Measurements from ENCODE around the gene CHMP4B.

The CHMP4B gene

DNA sequence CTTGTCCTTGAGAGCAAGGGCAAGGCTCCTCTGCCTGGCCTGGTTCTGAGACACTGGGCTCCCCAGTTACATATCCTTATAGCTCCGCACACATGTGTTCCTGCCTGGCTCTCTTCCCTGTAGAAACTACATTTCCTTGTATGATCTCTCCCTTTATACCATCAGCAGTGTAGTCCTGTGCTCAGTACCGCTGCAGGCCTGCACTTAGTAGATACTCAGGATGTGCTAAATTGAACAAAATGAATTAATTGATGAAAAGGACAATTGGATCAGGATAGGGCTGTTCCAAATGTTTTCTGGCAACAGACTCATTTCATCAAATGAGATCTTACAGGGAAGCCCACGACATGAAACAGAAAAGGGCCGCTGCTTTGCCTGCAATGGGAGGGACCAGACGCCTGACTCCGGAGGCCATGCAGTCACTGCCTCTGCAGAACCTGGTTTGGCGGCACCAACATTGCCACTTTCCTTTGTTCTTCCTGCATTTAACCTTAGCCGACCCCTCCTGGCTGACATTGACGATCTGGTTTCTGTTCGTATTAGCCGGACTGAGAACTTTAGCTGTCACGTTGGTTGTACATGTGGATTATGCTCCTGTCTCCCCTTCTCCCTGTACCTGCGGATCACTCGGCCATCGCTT lies 53.3 kb downstream of the CHMP4B start:
- no peak for DNase-seq (ENCODE audit: low read depth)

DNA sequence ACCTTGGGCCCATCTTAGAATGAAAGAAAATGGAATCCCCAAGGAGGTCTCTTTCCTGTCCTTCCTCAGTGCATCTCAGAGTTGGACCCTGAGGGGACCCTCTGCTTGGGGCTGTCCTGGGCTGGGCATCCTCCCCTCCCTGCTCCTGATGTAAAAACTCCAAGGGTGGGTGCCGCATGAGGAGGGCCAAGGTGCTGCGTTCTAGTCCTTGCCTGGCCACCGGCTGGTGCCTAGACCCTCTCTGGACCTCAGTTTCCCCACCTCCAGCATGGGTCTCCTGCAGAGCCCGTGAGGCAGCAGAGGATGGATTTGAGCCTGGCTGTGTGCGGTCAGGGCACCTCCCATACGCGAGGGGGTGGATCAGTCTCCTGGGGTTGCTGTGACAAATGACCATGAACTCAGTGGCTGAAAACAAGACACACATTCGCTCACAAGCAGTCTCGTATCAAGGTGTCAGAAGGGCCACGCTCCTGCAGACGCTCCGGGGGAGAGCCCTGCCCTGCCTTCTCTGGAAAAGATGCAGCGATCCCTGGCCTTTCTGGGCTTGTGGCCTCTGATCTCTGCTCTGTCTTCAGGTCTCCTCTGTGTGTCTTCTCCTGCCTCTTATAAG lies 54.7 kb downstream of the CHMP4B start:
- DNase-seq (ENCODE audit: low read depth) = no peak

- DNase-seq (ENCODE audit: low read depth) = no peak
Observed at GRCh38 chr20:33866398-33867100, 55.4 kb downstream of the CHMP4B start.

- no peak for DNase-seq (ENCODE audit: low read depth)
Observed at GRCh38 chr20:33868042-33868441, 56.9 kb downstream of the CHMP4B start.

DNA sequence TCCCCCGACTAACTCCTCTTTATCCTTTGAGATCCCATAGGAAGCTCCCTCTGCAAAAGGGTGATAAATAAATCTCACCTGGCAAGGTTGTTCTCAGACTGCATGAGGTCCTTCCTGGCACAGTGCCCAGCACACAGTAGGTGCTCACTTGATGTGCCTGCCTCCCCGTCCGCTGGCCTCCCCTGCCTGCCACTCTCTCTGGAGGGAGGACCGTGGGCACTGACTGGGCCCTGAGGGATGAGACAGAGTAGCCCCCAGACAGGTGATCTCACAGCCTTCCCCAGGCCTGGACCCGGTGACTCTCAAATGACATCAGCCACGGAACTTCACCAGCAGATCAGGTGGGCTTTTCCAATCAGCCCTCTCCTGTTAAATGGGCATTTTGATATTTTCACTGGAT lies 57.4 kb downstream of the CHMP4B start:
- DNase-seq (ENCODE audit: low read depth) = no peak

GRCh38 chr20:33869283-33869682 lies 58.1 kb downstream of the CHMP4B start:
- no peak for DNase-seq (ENCODE audit: low read depth)

DNA sequence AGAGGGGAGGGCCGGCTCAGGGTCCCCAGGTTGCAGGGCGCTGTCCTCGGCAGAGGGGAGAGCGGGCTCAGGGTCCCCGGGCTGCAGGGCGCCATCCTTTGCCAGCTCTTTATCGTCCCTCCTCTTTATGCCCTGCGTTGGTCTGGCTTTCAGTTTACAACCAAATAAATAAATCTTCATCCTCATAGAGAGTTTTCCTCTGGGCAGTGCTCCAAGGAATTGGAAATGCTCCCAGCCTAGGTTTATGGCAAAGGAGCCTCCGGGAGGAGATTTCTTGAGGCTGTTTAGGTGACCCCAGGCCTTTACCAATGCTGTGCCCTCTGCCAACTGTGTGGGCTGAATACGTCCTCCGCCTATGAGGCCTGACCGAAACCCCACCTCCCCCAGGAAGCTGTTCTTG lies 60.2 kb downstream of the CHMP4B start:
- no peak for DNase-seq (ENCODE audit: low read depth)

- no peak for DNase-seq (ENCODE audit: low read depth)
Observed at GRCh38 chr20:33874129-33874528, 63.0 kb downstream of the CHMP4B start.

DNA sequence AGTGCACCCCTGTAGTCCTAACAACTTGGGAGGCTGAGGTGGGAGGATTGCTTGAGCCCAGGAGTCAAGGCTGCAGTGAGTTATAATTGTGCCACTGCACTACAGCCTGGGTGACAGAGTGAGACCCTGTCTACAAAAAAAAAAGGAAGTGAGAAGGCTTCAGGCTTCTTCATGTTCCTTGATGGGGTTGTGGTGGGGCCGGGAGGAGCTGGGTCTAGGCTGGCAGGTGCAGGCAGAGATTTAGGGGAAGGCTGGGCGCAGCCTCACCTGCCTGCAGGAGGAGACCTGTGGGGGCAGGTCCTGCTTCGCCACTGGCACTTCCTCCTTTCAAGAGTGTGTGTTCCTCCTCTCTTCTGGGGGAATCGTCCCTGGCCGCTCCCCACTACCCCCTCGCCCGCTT lies 63.9 kb downstream of the CHMP4B start:
- DNase-seq (ENCODE audit: low read depth) = no peak

GRCh38 chr20:33875534-33876026 lies 64.4 kb downstream of the CHMP4B start:
- DNase-seq (ENCODE audit: low read depth) = no peak

DNA sequence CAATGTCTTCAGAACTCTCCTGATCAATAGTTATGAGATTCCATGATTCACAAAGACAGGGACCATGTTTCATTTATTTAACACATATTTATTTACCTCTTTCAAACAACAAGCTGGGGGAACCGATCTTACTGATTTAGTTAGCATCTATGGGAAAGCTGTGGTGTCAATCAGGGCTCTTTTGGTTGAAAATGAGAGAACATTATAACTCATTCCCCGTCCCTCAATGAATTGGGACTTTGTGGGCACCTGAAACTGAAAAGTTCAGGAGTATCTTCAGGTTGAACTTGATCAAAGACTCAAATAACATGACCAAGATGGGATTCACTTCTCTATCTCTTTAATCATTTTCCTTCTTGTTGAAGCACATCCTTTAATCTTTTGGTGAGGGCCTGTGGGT lies 67.4 kb downstream of the CHMP4B start:
- DNase-seq (ENCODE audit: low read depth) = no peak

- DNase-seq (ENCODE audit: low read depth) = no peak
Observed at GRCh38 chr20:33880396-33880795, 69.2 kb downstream of the CHMP4B start.

- DNase-seq (ENCODE audit: low read depth) = no peak
Observed at GRCh38 chr20:33881989-33882388, 70.8 kb downstream of the CHMP4B start.

- no peak for DNase-seq (ENCODE audit: low read depth)
Observed at GRCh38 chr20:33882481-33882880, 71.3 kb downstream of the CHMP4B start.

- DNase-seq (ENCODE audit: low read depth) = no peak
Observed at GRCh38 chr20:33883164-33883563, 72.0 kb downstream of the CHMP4B start.

- DNase-seq (ENCODE audit: low read depth) = no peak
Observed at GRCh38 chr20:33884633-33885032, 73.5 kb downstream of the CHMP4B start.

DNA sequence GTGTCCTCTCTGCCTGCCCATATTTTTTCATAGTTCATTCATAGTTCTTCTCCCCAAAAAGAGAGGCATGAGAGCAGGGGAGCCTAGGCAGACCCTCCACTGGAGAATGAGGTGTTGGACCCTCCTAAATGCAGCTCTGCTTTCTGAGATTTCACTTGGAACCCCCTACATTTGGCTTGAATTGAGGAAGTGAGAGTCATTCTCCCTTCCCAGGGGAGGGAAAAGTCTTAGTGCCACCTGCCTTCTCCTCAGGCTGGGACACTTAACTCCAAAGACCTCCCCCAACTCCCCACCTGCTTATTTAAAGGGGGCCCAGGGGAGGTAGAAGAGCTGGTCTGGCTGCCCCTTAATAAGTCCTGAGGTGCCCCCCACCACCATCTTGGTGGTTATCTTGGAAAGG lies 78.2 kb downstream of the CHMP4B start:
- no peak for DNase-seq (ENCODE audit: low read depth)

DNA sequence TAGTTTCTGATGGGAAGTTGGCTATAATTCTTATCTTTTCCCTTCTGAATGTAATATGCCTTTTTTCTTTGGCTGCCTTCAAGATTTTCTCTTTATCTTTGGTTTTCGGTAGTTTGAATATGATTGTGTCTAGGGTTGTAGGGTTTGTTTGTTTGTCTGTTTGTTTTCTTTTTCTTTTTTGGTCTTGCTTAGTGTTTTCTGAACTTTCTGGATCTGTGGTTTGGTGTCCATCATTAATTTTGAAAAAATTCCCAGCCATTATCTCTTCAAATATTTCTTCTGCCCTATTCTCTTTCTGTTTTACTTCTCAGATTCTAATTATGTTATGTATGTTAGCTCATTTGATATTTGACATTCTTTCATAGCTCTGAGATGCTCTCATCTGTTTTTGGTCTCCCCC lies 79.4 kb downstream of the CHMP4B start:
- no peak for DNase-seq (ENCODE audit: low read depth)

DNA sequence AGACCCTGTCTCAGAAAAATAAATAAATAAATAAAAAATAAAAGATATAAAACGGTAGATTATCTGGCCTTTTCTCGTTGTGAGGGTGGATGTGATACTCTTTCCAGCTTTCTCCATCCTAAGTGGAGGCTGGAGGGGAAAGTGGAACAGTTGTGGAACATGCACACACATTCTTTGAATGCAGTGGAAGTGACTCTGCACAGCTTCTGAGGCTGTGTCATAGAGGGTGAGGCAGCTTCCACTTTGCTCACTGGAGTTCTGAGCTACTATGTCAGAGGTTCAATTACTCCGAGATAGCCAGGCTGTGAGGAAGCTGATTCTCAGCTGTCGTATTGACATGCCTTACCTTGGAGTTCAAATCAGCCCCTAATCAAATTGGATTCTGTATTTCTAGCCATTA lies 82.2 kb downstream of the CHMP4B start:
- no peak for DNase-seq (ENCODE audit: low read depth)

DNA sequence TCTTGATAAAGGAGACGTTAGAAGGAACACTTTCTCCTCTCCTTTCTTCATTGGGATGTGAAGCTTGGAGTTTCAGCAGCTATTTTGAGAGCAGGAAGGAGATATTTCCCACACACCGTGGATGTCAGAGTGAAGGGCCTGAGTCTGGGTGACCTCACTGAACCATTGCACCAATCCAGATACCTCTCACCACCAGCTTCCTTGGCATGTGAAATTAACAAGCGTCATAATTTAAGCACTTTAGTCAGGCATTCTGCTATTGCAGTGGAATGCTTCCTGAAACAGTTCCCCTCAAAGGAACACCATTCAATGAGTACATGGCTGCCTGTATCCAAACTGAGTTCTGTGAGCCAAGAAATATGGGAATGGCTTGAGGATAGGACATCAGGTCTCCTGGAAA lies 83.7 kb downstream of the CHMP4B start:
- DNase-seq (ENCODE audit: low read depth) = no peak

- no peak for DNase-seq (ENCODE audit: low read depth)
Observed at GRCh38 chr20:33896509-33896908, 85.4 kb downstream of the CHMP4B start.

GRCh38 chr20:33897313-33897912 lies 86.3 kb downstream of the CHMP4B start:
- DNase-seq (ENCODE audit: low read depth) = no peak

GRCh38 chr20:33899106-33899505 lies 88.0 kb downstream of the CHMP4B start:
- no peak for DNase-seq (ENCODE audit: low read depth)
